Coronary artery (tissue), 2 donors: ENCODE results near the gene KAT2A.
"Not testable (repeated sequence)": the region's sequence is repeated elsewhere in the genome, so short reads cannot be mapped to it uniquely, and the experiment has no call there.

Experiments used
- DNase-seq: peaks from one replicate; pipeline ENCODE4 v3.0.0-alpha.2; 2017; ENCODE audit warnings: low spot score
- H3K27ac ChIP-seq, 2 donors: fragments of 200-600 bp; sonication (generic); one replicate each; pipeline ENCODE4 v1.5.1; 2016 to 2019
- H3K4me3 ChIP-seq: fragments of 200-600 bp; sonication (generic); 2 replicates; pipeline ENCODE4 v1.5.1; 2016; ENCODE audit warnings: mild to moderate bottlenecking, moderate library complexity
- CTCF ChIP-seq: fragments of 200-600 bp; sonication (generic); IDR thresholded peaks from one replicate; pipeline ENCODE4 v1.5.1; 2019; ENCODE audit warnings: antibody characterized with exemption

KAT2A gene

GRCh38 chr17:42142371-42142896 lies 21.3 kb upstream of the KAT2A start:
- Histone ChIP-seq H3K27ac (peak overlapping the region in 1 of 2 donors; percentile 61), H3K4me3 (no peak overlapping the region)

DNA sequence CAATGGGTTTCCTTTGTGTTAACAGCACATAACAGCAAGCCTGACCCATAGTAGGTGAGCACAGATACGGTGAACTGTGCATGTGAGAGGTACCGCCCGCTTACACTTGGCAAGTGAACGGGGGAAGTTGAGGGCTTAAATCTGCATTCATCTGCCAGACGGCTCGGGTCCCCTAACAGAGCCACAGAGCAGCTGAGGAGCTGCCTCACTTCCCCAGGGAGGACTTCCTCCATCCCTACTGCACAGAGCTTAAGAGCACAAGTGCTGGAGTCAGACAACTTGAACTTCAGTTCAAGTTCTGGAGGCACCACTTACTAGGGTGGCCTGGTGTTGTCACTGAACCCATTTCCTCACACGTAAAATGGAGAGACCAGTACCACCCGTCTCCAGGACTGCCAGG lies 20.2 kb upstream of the KAT2A start:
- H3K27ac ChIP-seq, result peak overlapping the region in 1 of 2 donors; percentile 61
- TF ChIP-seq CTCF, result no peak
- H3K4me3 ChIP-seq, result no peak overlapping the region
- DNase-seq, result no peak

More at GRCh38 chr17:42142371-42142896, 21.3 kb upstream of the KAT2A start:
- TF ChIP-seq CTCF, result no peak
- no peak for DNase-seq

DNA sequence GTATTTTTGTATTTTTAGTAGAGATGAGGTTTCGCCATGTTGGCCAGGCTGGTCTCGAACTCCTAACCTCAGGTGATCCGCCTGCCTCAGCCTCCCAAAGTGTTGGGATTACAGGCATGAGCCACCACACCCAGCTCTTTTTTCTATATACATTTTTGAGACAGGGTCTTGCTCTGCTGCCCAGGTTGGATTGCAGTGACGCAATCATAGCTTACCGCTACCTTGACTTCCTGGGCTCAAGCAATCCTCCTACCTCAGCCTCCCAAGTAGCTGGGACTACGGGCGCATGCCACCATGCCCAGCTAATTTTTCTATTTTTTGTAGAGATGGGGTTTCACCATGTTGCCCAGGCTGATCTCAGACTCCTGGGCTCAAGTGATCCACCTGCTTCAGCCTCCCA lies 19.5 kb upstream of the KAT2A start:
- peak overlapping the region in 1 of 2 donors; percentile 61 for H3K27ac ChIP-seq
- H3K4me3 ChIP-seq, DNase-seq: not testable (repeated sequence)

- no peak for DNase-seq
- Histone ChIP-seq H3K27ac (peak overlapping the region in 1 of 2 donors; percentile 31), H3K4me3 (no peak overlapping the region)
- TF ChIP-seq CTCF, result no peak
Observed at GRCh38 chr17:42138749-42139492, 17.8 kb upstream of the KAT2A start.

DNA sequence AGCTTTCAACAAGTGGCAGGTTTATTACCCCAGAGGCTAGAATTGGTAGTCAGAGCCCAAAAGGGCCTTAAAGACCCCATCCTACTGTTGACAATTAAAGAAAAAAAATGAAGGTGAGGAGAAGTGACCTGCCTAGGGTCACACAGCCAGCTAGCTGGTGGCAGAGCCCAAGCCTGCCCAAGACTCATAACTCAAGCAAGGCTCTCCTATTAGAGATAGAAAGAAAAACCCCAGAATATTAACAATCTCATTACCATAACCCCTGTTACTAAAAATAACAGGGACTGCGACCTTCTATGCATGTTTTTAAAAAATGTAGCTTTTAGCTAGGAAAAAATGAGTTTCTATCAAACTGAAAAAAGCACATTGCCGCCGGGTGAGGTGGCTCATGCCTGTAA lies 15.5 kb upstream of the KAT2A start:
- no peak for TF ChIP-seq CTCF
- no peak overlapping the region for H3K4me3 ChIP-seq
- no peak for DNase-seq
- peak overlapping the region in 1 of 2 donors; percentile 83 for H3K27ac ChIP-seq

GRCh38 chr17:42135664-42136653 lies 14.8 kb upstream of the KAT2A start:
- peak overlapping the region; percentile 21 to 83 for H3K27ac ChIP-seq

More at GRCh38 chr17:42135664-42136653, 14.8 kb upstream of the KAT2A start:
- DNase-seq, result no peak
- H3K4me3 ChIP-seq, result no peak overlapping the region
- TF ChIP-seq CTCF, result no peak
